GDM1 (cell line): ENCODE results near the gene RPS14.
A peak's percentile ranks its signal among the peaks of the same experiment; 100 is the strongest.

Source experiments
- DNase-seq: peaks from one replicate; lab custom pipeline; 2025; lab: John Stamatoyannopoulos, UW

Gene RPS14

DNA sequence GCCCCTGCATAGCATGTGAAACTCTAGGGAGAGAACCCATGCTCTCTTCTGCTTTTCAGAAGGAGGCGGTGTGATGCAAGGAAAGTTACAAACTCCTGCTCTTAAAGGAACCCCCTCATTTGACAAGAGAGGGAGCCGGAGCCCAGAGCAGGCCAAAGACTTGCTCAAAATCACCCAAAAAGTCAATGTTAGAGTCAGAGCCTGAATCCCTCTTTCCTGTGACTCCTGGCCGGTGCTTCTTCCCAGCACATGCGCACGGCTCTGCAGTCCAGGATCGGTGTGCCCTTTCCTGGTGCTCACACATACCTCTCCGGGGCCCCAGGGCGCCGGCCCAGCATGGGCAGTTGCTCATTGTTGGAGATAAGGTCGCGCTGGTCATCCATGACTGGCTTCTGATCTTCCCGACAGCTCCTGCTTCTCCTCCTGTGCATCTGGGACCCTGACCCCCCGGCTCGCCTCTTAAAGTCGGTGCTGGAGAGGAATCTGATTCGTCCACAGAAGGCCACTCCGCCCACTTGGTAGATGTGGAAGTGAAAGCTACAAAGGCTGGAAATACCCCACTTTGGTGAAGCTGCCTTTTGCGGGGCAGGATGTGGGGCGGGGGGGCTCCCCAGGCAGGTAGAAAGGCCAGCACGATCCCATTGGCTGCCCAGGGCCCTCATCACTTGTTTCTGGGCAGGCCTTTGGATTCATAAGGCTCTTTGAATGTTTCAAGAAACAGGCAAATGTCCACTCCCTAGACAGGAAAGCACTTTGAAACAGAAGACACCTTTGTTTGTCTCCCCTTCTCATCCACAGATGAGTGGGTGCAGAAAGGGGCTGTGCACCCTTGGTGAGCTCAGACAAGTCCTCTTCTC, 37.0 kb downstream of the RPS14 start, which contains the start of gene CD74:
CD74 (minus strand) TSS at position 592 of the 857 bp plus-strand sequence; CDS start at position 431, 161 bp downstream.
- DNase-seq = peak; percentile 97

DNA sequence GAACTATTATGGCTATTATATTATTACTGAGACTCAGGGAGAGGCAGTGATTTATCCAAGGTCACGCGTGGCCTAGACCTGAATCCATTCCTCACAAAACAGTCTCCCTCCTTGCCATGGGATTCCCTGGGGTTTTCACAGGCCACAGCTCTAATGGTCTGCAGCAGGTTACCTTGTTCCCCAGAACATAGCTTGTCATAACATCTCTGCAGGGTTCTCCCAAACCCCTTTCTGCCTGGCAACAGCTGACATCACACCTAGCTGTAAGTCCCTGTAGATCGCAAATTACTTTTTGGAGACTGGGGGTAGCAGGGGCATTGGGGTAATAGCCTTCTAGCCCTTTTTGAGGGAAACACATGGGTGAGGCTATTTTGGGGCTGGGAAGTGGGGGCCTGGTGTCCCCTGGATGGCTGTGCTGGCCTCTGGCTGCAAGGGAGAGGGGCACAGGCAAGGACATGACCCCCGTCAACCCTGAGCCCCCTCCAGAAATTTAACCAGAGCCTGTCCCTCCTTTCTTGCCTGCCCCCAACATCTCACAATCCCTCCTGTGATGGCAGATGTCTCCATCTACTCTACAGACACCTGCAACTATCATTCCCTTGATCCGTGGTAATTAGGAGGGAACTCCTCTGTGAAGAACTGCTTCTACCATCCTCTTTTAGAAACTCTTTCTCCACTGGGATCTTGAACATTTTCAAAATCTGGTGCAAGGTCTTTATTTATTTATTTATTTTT, 38.1 kb downstream of the RPS14 start:
- peak; percentile 79 for DNase-seq

DNA sequence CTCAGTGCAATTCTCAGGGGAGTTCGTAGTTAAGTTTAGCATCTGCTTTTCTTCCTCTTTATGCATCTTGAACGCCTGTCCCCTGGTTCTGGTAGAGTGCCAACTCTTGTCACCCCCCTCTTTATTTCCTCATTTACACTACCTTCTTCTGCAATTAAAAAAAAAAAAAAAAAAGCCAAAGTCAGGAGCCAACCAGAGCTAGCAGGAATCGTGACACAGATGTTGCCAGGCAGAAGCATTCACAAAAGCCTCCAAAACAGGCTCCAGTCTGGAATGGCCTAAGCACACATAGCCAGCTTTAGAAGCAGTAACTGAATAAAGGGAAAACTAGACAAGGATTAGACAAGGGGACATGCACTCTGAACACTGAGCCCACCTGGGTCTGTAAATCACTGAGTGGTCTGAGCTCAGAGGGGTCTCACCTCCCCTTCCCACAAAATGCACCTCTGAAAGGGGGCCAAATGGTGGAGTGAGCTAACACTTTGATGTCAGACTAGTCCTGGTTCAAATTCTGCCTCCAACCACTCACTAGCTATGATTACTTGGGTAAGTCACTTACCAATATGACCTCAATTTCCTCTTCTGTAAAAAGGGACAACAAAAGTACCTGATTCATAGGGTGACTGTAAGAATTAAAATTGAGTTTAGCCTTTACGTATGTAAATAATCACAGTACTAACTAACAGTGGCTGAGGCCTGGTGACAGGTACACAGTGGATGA, 38.9 kb downstream of the RPS14 start:
- peak; percentile 87 for DNase-seq

DNA sequence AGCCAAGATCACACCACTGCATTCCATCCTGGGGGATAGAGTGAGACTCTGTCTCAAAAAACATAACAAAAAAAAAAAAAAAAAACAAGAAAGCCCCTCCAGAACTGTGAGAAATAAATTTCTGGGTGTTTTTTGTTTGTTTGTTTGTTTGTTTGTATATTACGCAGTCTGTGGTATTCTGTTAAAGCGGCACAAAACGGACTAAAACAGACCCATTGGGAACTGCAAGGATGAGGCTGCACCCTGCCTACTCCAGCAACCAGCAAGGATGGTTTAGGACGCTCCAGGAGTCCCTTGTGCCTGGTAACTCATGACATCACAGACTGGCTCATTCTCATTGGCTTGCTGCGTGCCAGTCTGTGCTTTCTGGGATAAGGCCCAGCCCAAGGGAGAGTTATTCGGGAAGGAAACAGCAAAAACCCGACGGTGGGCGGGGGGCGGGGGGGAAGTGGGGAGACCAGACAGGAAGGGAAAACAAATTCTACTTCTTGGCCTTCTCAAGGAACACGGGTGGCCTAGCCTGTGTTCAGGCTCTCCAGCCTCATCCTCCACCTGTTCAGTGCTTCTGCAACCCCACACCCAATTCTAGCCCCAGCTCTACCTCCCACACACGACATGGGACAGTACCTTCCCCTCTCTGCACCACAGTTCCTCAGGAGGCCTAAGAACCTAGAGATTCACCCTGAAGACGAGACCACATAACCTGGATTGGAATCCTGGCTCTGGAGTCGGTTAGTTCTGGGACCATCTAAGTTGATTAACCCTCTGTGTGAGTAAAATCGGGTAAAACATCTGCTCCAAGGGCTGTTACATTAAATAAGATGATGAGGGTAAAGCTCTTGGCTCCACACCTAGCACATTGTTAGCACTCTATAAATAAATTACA, 39.7 kb downstream of the RPS14 start:
- DNase-seq = peak; percentile 90

DNA sequence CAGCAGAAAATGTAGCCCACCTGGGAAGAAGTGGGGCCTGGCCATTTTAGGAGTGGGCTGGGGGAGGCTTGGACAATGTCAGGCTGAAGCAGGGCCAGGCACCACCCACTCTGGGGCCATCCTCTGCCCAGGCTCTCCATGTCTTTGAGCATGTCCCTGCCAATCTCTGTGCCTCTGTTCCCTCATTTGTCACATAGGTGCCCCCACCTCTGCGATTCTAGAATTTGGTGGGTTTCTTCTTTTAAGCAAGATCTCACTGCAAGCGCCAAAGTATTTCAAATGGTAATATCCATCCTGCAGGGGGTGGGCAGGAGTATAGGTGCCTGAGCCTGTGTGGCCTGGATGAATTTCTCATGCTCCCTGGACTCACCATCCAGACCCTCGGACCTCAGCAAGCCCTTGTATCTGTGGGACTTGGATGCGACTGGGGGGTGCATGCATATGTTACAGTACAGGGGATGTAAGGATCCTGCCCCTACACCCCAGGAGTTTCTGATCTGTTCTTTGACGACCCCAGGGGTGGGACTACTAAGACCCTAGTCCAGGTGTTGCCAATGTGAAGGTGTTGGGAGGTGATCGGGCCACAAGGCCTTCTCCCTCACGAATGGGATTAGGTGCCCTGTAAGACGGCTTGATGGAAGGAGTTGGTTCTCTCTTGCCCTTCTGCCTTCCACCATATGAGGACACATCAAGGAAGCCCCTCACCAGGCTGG, 41.2 kb downstream of the RPS14 start:
- no peak for DNase-seq

DNA sequence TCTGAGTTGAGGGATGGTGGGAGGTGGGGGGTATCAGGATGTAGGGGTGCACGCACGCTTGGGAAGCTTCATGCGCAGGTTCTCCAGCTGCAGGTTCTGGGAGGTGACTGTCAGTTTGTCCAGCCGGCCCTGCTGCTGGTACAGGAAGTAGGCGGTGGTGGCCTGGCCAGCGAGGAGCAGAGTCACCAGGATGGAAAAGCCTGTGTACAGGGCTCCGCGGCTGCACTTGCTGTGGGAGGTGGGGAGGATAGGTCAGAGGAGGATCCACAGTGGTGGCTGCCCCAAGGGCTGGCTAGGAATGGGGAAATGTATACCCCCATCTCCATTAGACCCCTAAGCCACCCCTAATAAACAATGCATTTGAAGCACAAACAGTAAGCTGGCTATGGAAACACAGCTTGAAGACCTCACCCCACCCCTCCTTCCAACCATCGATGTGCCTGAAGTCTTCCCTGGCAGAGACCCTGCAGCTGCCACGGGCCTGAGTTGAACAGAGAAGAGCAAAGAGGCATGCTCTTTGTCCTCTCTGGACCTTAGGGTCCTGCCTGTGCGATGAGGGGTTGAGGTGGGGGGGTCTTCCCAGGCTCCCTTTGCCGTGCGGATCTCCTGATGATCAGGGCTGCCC, 42.3 kb downstream of the RPS14 start:
- no peak for DNase-seq

DNA sequence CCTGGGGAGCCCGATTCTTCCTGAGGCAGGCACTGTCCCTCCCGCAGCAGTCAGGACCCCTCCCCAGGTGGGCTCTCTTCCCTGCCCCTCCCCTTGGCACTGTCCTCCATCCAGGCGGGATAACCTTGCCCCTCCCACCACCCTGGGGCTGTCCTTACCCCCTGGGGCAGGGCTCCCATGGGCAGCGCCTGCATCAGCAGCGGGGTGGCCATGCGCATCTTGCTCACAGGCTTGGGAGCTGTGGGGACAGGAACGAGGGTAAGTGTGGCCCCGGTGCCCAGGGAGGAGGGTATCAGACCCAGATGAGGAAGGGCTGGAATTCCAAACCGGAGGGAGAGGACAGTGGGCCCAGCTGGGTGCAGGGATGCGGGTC, 42.8 kb downstream of the RPS14 start:
- DNase-seq = no peak

DNA sequence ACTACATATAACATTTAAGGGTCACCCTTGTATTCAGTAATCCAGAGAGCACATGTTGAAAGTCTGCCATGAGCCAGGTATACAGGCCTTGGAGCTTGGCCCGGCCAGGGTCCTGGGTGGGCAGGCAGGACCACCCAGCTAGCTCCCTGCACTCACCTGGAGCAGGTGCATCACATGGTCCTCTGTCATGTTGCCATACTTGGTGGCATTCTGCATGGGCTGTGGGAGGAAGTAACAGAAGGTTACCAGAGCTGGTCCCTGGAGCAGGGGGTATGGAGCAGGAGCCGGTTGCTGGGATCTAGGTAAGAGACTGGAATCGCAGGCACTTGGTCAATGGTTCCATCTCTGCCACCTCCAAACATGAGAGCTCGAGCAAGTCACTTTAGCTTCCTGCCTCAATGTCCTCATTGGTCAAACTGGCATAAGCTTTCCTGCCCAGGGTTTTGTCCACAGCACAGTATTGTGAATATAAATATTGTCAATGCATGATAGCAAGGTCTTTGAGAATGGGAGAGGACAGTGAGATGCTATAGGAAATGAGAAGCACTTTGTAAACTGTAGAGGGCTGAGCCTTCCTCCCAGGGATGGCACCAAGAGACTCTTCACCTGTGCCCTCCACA, 43.3 kb downstream of the RPS14 start:
- DNase-seq = no peak

DNA sequence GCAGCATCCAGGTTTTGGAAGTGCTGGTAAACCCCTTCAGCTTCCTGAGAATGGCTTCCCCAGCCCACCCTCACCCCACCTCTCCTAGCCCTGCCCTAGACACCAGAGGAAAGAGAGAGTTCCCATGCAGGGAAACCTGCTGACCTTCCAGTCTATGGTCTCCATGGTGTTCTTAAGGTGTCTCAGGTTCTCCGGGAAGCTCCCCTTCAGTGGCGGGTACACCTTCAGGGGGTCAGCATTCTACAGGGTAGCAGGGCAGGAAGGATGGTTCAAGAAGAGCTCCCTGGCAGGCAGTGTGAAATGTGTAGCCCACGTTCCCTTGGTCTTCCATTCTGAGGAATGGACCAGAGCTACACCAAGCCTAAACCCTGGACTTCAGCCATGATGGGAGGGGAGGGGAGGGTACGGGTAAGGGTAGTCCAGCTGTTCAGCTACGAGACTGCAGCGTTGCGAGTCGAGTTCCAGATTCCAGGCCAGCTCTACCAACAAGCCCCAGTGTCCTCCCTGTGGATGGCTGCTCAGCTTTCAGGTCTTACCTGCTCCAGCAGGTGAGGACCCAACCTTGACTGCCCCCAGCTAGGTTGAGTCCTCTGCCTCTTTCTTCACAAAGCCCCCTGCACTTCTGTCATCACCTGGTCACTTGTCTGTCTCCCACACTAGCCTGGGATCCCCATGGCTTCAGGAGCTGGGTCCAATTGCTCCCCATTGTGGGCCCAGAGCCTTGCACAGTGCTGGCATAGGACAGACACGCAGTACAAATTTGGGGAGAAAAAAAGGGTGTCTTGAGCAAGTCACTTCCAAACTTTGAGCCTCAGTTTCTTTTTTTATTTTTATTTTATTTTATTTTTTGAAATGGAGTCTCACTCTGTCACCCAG, 44.4 kb downstream of the RPS14 start:
- no peak for DNase-seq

DNA sequence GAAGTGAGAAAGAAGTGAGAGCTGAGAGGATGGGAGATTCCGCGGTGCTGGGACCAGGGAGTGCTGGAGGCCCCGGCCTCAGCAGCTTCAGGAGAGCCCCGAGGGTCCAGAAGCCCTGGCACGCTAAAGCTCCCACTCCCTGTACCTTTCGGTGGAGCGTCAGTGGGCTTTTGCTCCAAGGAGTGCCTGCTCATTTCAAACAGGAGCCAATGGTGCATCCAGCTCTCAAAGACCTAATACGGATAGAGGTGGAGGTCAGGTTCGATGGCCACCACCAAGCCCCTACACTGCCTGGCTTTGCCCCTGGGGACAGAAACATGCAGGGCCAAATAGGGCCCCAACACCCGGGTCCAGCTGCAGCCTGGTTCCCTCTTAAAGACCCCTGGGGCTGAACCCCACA, 45.0 kb downstream of the RPS14 start:
- no peak for DNase-seq

DNA sequence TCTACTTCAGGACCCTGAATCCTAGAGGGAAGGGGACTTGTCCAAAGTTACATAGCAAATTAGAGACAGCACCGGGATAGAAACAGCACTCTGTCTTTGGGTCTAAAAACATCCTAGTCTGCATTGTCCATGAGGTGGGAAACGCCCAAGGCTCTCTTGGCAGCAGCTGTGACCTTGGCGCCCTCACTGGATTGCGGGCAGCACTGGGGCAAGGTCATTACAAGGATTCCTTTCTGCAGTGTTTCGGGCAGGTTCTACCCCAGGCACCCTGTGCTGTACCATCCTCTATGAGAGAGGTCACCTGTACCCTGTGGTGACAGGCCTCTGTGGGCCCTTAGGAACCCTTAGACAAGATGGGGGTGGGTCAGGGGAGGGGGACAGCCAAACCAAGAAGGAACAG, 45.4 kb downstream of the RPS14 start:
- no peak for DNase-seq

DNA sequence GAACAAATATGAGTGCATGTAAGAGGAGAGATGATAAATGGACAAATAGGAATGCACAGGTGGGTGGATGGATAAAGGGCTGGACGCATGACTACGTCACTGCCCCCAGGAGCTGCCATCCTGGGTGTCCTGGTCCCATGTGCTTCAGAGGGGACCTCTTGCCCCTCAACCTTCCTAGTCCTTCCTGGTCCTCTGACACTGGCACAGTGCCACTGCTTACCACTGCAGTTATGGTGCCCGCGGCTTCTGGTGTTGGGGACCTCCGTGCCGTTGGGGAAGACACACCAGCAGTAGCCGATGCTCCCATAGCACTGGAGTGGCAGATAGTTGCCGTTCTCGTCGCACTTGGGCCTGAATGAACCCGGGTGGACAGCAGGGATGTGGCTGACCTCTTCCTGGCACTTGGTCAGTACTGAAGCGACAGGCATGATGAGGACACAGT, 46.6 kb downstream of the RPS14 start:
- DNase-seq = no peak

DNA sequence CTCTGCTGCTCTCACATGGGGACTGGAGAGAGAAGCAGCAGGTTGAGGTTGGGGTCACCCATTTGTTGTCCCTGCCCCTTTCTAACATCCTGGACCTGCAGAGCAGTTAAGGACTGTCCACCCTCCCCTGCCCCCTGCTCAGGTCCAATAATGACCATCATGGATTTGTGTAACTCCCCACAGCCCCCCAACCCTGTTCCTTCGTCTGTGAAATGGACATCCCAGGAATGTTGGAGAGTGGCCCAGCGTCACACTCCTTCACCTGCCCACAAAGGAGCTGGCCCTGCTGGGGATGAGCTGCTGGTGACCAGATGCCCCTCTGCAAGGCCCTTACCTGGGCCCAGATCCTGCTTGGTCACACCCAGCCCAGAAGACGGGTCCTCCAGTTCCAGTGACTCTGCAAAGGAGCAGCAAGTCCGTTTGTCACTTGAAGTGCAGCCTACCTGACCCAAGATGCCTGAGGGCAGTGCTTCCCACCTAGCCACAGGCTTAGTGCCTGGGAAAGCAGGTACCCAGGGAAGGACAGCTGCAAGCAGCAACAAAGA, 47.2 kb downstream of the RPS14 start:
- DNase-seq = no peak

DNA sequence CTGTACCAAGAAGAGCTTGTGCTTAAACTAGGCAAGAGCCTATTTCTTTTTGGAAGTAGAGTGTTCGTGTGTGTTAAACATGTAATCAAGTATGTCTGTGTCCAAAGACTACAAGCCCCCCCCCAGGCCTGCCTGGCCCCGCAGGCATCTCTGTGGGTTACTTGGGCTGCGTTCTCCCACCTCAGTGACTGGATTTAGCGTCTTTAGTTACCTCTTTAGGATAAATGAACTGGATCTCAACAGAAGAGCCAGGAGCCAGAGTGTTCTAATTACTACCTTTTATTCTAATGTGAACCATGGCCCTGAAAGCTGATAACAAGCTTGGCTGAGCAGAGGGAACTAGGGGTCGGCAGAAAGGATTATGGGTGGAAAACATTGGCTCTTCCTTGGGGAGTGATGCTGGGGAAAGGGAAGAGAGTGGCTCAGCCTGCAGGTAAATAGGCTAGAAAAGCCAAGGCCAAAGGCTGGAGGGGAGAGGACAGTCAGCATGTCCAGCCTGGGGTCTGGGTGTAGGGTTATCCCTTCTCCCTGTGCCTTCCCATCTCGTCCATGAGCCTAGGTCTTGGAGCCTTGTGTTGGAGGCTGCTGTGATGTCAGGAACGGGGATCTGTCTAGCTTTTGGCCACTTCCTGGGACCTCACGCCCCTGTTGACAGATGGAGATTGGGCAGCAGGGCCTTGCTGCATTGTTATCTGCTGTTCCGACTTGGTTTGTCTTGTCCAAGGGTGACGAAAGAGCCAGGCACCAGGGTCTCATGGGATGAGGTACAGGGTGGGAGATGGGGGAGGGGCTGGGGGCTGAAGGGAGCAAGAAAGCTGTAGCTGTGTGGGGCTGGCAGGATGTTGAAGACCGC, 47.9 kb downstream of the RPS14 start:
- no peak for DNase-seq

DNA sequence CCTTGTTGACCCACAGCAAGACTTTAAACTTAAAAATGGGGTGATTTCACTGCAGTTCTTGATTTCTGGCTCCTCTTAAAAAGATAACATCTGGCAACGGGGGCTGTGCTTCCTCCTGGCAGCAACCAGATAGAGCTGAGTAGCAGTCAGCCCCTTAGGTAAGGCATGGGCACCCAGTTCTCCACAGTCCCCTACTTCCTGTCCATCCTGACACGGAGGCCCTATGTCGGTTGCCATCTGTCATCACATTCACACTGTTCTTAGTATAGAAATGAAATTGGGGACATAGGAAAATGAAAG, 48.5 kb downstream of the RPS14 start:
- no peak for DNase-seq

DNA sequence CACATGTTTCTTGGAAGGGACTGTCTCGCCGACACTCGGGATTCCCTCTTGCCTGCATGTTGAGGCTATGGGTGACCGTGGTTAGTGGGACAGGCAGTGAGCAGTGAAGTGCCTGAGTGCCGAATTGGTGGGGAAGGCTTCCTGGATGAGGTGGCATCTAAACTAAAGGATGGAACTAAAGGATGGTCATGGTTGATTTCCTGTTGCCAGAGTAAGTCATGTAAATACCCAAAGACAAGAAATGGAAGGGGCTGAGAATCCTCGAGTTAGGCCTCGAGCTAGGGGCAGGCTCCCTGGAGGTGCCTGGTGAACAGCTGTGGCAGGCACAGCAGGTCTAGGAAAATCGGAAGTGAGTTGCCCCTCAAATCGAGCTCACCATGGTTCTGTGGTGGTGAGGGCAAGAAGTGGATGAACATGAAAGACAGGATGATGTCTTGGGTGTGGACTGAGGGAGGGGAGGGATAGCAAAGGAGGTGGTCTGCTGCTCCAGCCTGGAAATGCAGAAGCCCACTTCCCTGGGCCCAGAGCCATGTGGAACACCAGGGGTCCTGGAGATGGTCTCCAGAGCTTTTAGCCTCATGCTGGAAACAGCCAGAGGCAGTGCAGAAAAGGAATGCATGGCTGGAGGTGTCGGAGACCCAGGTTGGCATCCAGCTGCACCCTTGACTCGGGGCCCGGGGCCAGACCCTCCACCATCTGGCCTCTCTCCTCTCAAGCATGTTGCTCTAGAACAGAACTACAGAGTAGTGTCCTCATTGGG, 49.0 kb downstream of the RPS14 start:
- no peak for DNase-seq

DNA sequence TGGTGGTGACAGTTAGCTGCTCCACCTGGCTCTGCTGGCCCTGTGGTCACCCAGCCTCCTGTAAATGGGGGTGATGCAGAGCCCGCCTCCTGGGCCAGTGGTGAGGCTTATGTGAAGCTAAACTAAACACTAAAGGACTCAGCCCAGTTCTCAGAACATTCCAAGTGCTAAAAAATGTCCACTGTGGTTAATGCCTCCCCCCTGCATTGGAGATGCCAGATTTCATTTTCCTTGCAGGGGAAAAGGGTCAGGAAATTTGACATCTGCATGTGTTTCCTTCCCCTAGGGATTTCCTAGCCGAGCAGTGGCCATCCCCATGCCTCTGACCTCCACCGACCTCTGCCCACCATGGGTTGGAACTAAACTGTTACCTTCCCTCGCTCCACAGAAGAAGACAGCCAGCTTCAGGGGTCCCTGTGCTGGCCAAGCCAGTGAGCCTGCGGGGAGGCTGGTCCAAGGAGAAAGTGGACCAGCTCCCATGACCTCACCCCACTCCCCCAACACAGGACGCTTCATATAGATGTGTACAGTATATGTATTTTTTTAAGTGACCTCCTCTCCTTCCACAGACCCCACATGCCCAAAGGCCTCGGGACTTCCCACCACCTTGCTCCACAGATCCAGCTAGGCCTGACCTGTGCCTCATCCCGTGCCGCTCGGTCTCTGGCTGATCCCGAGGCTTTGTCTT, 49.9 kb downstream of the RPS14 start:
- DNase-seq = no peak
